Stimulated activated CD8-positive, alpha-beta memory T cell treated with anti-CD3 and anti-CD28 coated beads, Interleukin-15, amount 100 ng/mL, for 48 hours (primary cell): Measurements from ENCODE around the gene HSF2BP.
"Not testable (repeated sequence)": the region's sequence is repeated elsewhere in the genome, so short reads cannot be mapped to it uniquely, and the experiment has no call there.

Source experiments
- DNase-seq, 2 donors: peaks; one replicate each; pipeline ENCODE4 v3.0.0-alpha.2; 2020; ENCODE audit warnings: low read depth in 2 of 2

The HSF2BP gene

GRCh38 chr21:43597540-43598250, 61.6 kb downstream of the HSF2BP start:
- DNase-seq = no peak

- DNase-seq = no peak
Measured at GRCh38 chr21:43597052-43597451, 62.2 kb downstream of the HSF2BP start.

- no peak for DNase-seq
Measured at GRCh38 chr21:43596616-43597015, 62.7 kb downstream of the HSF2BP start.

- not testable (repeated sequence) for DNase-seq
Measured at GRCh38 chr21:43595769-43596168, 63.5 kb downstream of the HSF2BP start.

GRCh38 chr21:43593078-43593477, 66.2 kb downstream of the HSF2BP start:
- no peak for DNase-seq

- no peak for DNase-seq
Measured at GRCh38 chr21:43591571-43591970, 67.7 kb downstream of the HSF2BP start.

- no peak for DNase-seq
Measured at GRCh38 chr21:43590194-43590593, 69.1 kb downstream of the HSF2BP start.

GRCh38 chr21:43588957-43589356, 70.3 kb downstream of the HSF2BP start:
- DNase-seq = no peak

- DNase-seq = no peak
Measured at GRCh38 chr21:43585924-43586413, 73.3 kb downstream of the HSF2BP start.

GRCh38 chr21:43585514-43585913, 73.8 kb downstream of the HSF2BP start:
- no peak for DNase-seq

GRCh38 chr21:43581453-43581852, 77.8 kb downstream of the HSF2BP start:
- DNase-seq = no peak

GRCh38 chr21:43578677-43579303, 80.5 kb downstream of the HSF2BP start:
- no peak for DNase-seq

- DNase-seq = no peak
Measured at GRCh38 chr21:43575473-43575844, 83.8 kb downstream of the HSF2BP start.

GRCh38 chr21:43574741-43575472, 84.4 kb downstream of the HSF2BP start:
- no peak for DNase-seq

GRCh38 chr21:43573921-43574320, 85.4 kb downstream of the HSF2BP start:
- no peak for DNase-seq

GRCh38 chr21:43572446-43572845, 86.8 kb downstream of the HSF2BP start:
- DNase-seq = no peak

GRCh38 chr21:43571976-43572375, 87.3 kb downstream of the HSF2BP start:
- no peak for DNase-seq

GRCh38 chr21:43570195-43570594, 89.1 kb downstream of the HSF2BP start:
- not testable (repeated sequence) for DNase-seq

GRCh38 chr21:43562451-43562850, 96.8 kb downstream of the HSF2BP start:
- not testable (repeated sequence) for DNase-seq

GRCh38 chr21:43540561-43540960, 118.7 kb downstream of the HSF2BP start:
- not testable (repeated sequence) for DNase-seq

- not testable (repeated sequence) for DNase-seq
Measured at GRCh38 chr21:43522495-43523131, 136.7 kb downstream of the HSF2BP start.

- DNase-seq = not testable (repeated sequence)
Measured at GRCh38 chr21:43517701-43518100, 141.6 kb downstream of the HSF2BP start.
